Testis (tissue), 3 donors: ENCODE data around the gene MAST4. TPM values are rescaled to one million over a fixed set of nuclear protein-coding genes. Genes with fewer than 3 reads are reported as not detected.

Source experiments
- DNase-seq: peaks from one replicate; pipeline ENCODE4 v3.0.0-alpha.2; 2019
- H3K27ac ChIP-seq, 2 donors: fragments of 200-600 bp; sonication (generic); one replicate each; pipeline ENCODE4 v1.5.1; 2019
- H3K27me3 ChIP-seq: fragments of 200-600 bp; sonication (generic); one replicate; pipeline ENCODE4 v1.5.1; 2019
- H3K36me3 ChIP-seq: fragments of 200-600 bp; sonication (generic); one replicate; pipeline ENCODE4 v1.5.1; 2017; ENCODE audit warnings: low read depth; ENCODE audit errors: missing control alignments
- H3K4me1 ChIP-seq: fragments of 200-600 bp; sonication (generic); one replicate; pipeline ENCODE4 v1.5.1; 2019
- H3K4me3 ChIP-seq, 2 donors: fragments of 200-600 bp; sonication (generic); one replicate each; pipeline ENCODE4 v1.5.1; 2017 to 2019
- H3K9me3 ChIP-seq: fragments of 200-600 bp; sonication (generic); one replicate; pipeline ENCODE4 v1.5.1; 2017
- POLR2A ChIP-seq: fragments of 450-650 bp; IDR thresholded peaks from one replicate; pipeline ENCODE4 v1.6.1; 2017; ENCODE audit warnings: antibody characterized with exemption, mild to moderate bottlenecking, moderate library complexity
- WGBS, 2 donors: methylation state at CpG; one replicate each; pipeline ENCODE4 v1.1.5; 2018; 5-methylcytosine and 5-hydroxymethylcytosine counted together
- intact Hi-C: fragments of 100-400 bp; cut with DNase I; formaldehyde crosslinking; loops from one replicate; pipeline ENCODE4 v1.15.1; 2023; ENCODE audit warnings: low total_unique reads
- polyA plus RNA-seq: library from polyadenylated mRNA; stranded (reverse); fragments of 350-450 nt; fragmentation: Illumina TruSeq; extraction: RNeasy Lipid Tissue Mini Kit (QIAGEN cat#74804); gene quantifications from one replicate; pipeline ENCODE4 v1.2.3, GENCODE V29; 2014; ENCODE audit warnings: low read depth, low replicate concordance; ENCODE audit not compliant: insufficient read depth
- total RNA-seq, 2 donors: library from RNA; depleted of rRNA; stranded (reverse); fragments of >200 nt; gene quantifications; one replicate each; pipeline ENCODE4 v1.2.3, GENCODE V29; 2016
- TF ChIP-seq, protein P1 (sequence below), 3 experiments: fragments of 450-650 bp in 2 of 3; fragments of 200-600 bp in 1 of 3; sonication (generic) in 1 of 3; IDR thresholded peaks; one replicate each; pipeline ENCODE4 v1.5.1; 2016 to 2019; ENCODE audit warnings: antibody characterized with exemption in 3 of 3, mild to moderate bottlenecking in 2 of 3, moderate library complexity in 1 of 3

The MAST4 gene
- total and polyA plus RNA-seq, 3 donors from 2014 or later = 27.2 to 56.4 (median 51.4) TPM

DNA sequence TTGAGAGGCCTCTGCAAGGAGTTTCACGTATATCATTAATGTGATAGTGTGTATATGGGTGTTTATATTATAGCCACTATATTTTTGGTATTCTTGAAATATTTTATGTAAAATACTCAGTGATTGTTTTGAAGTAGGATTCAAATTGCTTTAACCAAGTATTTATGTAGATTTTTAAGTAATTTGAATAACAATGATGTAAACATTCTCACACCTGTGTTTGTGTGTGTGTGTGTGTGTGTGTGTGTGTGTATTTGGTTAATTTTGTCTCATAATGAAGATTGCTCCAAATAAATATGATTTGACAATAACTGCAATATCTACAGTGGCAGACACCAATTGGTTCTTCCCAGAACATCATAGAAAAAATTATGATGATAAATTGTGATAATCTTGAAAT lies 307.0 kb downstream of the MAST4 start:
- Histone ChIP-seq H3K27me3 (no peaks in the 10 kb centered on the region), H3K4me1 (no peaks in the 10 kb centered on the region), H3K27ac (no peak overlapping the region), H3K4me3 (no peak overlapping the region), H3K9me3 (no peaks in the 10 kb centered on the region), H3K36me3 (no peaks in the 10 kb centered on the region)
- DNase-seq = no peak
- TF ChIP-seq, protein P1, sequence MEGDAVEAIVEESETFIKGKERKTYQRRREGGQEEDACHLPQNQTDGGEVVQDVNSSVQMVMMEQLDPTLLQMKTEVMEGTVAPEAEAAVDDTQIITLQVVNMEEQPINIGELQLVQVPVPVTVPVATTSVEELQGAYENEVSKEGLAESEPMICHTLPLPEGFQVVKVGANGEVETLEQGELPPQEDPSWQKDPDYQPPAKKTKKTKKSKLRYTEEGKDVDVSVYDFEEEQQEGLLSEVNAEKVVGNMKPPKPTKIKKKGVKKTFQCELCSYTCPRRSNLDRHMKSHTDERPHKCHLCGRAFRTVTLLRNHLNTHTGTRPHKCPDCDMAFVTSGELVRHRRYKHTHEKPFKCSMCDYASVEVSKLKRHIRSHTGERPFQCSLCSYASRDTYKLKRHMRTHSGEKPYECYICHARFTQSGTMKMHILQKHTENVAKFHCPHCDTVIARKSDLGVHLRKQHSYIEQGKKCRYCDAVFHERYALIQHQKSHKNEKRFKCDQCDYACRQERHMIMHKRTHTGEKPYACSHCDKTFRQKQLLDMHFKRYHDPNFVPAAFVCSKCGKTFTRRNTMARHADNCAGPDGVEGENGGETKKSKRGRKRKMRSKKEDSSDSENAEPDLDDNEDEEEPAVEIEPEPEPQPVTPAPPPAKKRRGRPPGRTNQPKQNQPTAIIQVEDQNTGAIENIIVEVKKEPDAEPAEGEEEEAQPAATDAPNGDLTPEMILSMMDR (IDR thresholded peaks at IDR 0.05) = no peak
- TF ChIP-seq POLR2A = no peak
- 91 to 100% methylated on average over 1 of the region's 1 CpG for WGBS, 2 donors
- intact Hi-C loops = no loop called here

DNA sequence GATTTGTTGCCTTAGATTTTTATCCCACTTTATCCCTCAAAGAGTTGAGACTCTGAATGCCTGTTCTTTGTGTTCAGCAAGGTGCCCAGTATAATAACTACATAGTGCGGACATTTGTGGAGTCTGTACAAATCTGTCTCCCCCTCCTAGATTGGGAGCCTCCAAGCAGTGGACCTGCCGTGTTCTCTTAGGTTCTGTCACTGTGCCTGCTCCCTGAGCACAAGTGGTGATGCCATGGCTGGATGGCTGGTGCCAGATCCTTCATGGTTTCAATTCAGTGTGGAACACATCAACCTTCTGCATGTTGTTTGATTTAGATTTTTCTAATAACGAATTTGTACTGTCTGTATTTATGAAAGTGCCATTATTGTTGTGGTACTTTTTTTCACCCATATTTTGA lies 307.5 kb downstream of the MAST4 start:
- Histone ChIP-seq H3K36me3 (no peaks in the 10 kb centered on the region), H3K4me3 (no peak overlapping the region), H3K4me1 (no peaks in the 10 kb centered on the region), H3K9me3 (no peaks in the 10 kb centered on the region), H3K27ac (no peak overlapping the region), H3K27me3 (no peaks in the 10 kb centered on the region)
- no peak for DNase-seq
- 81 to 84% methylated on average over 3 of the region's 3 CpGs for WGBS, 2 donors
- intact Hi-C loops = no loop called here
- no peak for TF ChIP-seq POLR2A
- TF ChIP-seq, protein P1 (IDR thresholded peaks at IDR 0.05) = no peak

DNA sequence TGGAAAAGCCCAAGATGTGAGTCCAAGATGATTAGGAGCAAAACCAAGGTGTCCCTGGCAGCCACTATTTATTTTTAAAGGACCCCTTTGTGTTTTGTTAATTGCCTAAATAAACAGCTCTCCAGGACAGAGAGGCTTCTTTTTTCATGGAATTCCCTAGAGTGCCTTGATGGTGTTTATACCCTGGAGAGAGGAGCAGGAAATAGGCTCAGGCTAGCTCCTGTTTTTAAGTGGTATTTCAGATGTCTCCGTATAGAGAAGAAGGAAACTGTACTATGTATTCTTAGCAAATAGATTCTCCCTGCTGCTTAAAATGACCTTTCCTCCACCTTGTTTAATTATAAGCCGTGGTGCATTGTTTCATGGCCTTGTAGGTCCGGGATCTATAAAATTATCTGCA lies 308.0 kb downstream of the MAST4 start:
- Histone ChIP-seq H3K4me3 (no peak overlapping the region), H3K36me3 (no peaks in the 10 kb centered on the region), H3K4me1 (no peaks in the 10 kb centered on the region), H3K27me3 (no peaks in the 10 kb centered on the region), H3K9me3 (no peaks in the 10 kb centered on the region), H3K27ac (no peak overlapping the region)
- no peak for TF ChIP-seq POLR2A
- TF ChIP-seq, protein P1 (IDR thresholded peaks at IDR 0.05) = no peak
- DNase-seq = no peak
- intact Hi-C loops = no loop called here
- 53 to 60% methylated on average over 3 of the region's 3 CpGs for WGBS, 2 donors

DNA sequence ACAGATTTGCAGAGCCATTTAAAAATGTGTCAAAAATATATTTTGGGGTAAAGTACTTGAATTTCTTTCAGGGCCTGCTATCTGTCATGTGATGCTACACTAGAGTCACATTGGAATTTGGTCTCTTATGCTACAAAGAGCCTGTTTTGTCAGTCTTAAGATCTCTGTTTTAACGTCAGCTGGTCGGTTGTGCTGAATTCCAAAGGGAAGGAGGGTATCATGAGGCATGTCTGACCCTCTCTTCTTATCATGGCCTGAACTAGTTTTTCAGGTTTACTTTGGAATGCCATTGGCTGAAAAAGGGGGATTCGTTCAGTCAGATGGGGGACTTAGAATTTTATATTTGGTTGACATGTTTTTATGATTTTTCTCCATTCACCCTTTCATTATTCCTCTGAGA lies 309.8 kb downstream of the MAST4 start:
- no peak for DNase-seq
- no peaks in the 10 kb centered on the region for H3K9me3 ChIP-seq
- no peaks in the 10 kb centered on the region for H3K27me3 ChIP-seq
- H3K27ac ChIP-seq = no peak overlapping the region
- no peaks in the 10 kb centered on the region for H3K4me1 ChIP-seq
- no peak overlapping the region for H3K4me3 ChIP-seq
- WGBS, 2 donors = 91 to 92% methylated on average over 3 of the region's 3 CpGs
- H3K36me3 ChIP-seq = no peaks in the 10 kb centered on the region
- TF ChIP-seq, protein P1 (IDR thresholded peaks at IDR 0.05) = no peak
- no peak for TF ChIP-seq POLR2A
- intact Hi-C loops = no loop called here

DNA sequence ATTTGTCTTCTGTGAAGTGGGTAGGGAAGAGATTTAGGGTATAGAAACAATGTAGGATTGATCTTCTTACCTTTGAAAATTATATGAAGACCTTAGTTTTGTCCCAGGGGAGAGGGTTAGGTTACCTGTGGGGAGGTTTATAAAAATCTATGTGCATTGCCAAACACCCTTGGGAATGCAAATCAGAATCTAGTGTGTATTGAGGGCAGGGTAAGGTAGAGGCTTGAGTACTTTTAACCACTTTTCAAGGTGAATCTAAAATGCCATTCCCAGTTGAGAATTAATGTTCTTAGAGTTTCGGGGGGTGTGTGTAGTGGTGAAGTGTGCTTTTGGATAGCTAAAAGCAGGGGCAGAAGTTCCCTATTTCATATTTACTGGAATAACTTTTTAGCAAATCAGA lies 312.0 kb downstream of the MAST4 start:
- Histone ChIP-seq H3K27ac (no peak overlapping the region), H3K4me1 (no peaks in the 10 kb centered on the region), H3K4me3 (no peak overlapping the region), H3K36me3 (no peaks in the 10 kb centered on the region), H3K9me3 (no peaks in the 10 kb centered on the region), H3K27me3 (no peaks in the 10 kb centered on the region)
- no peak for TF ChIP-seq POLR2A
- TF ChIP-seq, protein P1 (IDR thresholded peaks at IDR 0.05) = no peak
- intact Hi-C loops = no loop called here
- 48 to 82% methylated on average over 1 of the region's 1 CpG for WGBS, 2 donors
- DNase-seq = no peak
